ENCODE data around the gene FOXP3. TPM values are rescaled to one million over a fixed set of nuclear protein-coding genes. Genes with fewer than 3 reads are reported as not detected.

FOXP3 gene
- polyA plus RNA-seq, 3 donors = 0.10 TPM; not detected in 2

DNA sequence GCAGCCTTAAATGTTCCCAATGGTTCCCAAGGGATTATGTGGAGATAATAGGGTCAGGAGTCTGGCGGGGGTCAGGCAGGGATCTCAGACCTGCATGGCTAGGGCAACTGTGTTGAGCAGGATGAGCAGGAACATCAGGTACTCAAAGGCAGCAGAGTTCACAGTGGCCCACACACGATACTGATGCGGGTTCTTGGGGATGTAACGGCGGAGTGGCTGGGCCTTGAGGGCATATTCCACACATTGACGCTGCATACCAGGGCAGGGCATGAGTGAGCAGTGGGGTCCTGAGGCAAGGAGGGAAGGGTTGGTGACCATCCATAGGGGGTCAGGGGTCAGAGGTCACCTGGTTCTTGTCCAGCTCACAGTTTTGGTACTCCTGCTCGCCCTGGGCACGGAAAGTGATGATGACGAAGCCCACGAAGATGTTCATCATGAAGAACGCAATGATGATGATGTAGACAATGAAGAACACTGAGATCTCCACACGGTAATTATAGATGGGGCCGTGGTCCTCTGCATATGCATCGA is 49.4 kb downstream of the FOXP3 start:
- no peaks in the 10 kb centered on the region for H3K36me3 Mint-ChIP-seq
- no peak overlapping the region for H2AFZ ChIP-seq (ENCODE audit: insufficient read depth, low read depth, low read length, poor library complexity, severe bottlenecking)
- no peaks in the 10 kb centered on the region for H4K20me1 ChIP-seq (ENCODE audit: insufficient read depth, low read length)
- H3K4me3 Mint-ChIP-seq = no peak overlapping the region
- no peak overlapping the region for H3K9ac ChIP-seq (ENCODE audit: insufficient read depth, low read length, poor library complexity, severe bottlenecking)
- H3K9me3 ChIP-seq (replicated peaks in 1 of 2; ENCODE audit: control insufficient read depth in 1 of 2, insufficient read depth in 1 of 2, low read length in 2 of 2) = no peaks in the 10 kb centered on the region
- H3K9me3 Mint-ChIP-seq = peaks cover 0 to 4% (median 1%) of the 10 kb centered on the region in 7 donors
- WGBS (ENCODE audit: insufficient coverage) = 91% methylated on average over 6 of the region's 14 CpGs
- peaks cover 9% of the 10 kb centered on the region for H3K4me1 Mint-ChIP-seq
- H3K27me3 Mint-ChIP-seq (ENCODE audit: low read depth in 3 of 3) = peaks cover 4 to 9% (median 4%) of the 10 kb centered on the region in 3 donors
- peaks cover 4 to 7% of the 10 kb centered on the region in 2 donors for H3K4me1 ChIP-seq (ENCODE audit: control insufficient read depth in 1 of 2, insufficient read depth in 2 of 2, low read length in 2 of 2)
- H3K4me3 ChIP-seq (replicated peaks in 1 of 3; ENCODE audit: low read depth in 2 of 3, low read length in 3 of 3) = no peak overlapping the region
- H3K79me2 ChIP-seq (ENCODE audit: insufficient read depth, low read length) = no peaks in the 10 kb centered on the region
- intact Hi-C loops (cut with micrococcal nuclease) = no loop called here
- no peak overlapping the region for H3K4me2 ChIP-seq (replicated peaks; ENCODE audit: extremely low read depth, low read length, poor library complexity, severe bottlenecking)
- no peak overlapping the region for H3K27ac Mint-ChIP-seq
- DNase-seq = no peak
- H3K27me3 ChIP-seq (ENCODE audit: control insufficient read depth in 2 of 2, insufficient read depth in 2 of 2, low read length in 2 of 2) = no peaks in the 10 kb centered on the region
- no peaks in the 10 kb centered on the region for H3K36me3 ChIP-seq (replicated peaks in 1 of 2; ENCODE audit: control insufficient read depth in 1 of 2, insufficient read depth in 2 of 2, low read length in 2 of 2)
- H3K27ac ChIP-seq (ENCODE audit: low read depth in 1 of 2, low read length in 2 of 2) = no peak overlapping the region
- TF ChIP-seq, protein P1, sequence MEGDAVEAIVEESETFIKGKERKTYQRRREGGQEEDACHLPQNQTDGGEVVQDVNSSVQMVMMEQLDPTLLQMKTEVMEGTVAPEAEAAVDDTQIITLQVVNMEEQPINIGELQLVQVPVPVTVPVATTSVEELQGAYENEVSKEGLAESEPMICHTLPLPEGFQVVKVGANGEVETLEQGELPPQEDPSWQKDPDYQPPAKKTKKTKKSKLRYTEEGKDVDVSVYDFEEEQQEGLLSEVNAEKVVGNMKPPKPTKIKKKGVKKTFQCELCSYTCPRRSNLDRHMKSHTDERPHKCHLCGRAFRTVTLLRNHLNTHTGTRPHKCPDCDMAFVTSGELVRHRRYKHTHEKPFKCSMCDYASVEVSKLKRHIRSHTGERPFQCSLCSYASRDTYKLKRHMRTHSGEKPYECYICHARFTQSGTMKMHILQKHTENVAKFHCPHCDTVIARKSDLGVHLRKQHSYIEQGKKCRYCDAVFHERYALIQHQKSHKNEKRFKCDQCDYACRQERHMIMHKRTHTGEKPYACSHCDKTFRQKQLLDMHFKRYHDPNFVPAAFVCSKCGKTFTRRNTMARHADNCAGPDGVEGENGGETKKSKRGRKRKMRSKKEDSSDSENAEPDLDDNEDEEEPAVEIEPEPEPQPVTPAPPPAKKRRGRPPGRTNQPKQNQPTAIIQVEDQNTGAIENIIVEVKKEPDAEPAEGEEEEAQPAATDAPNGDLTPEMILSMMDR (IDR thresholded peaks at IDR 0.05) = no peak

DNA sequence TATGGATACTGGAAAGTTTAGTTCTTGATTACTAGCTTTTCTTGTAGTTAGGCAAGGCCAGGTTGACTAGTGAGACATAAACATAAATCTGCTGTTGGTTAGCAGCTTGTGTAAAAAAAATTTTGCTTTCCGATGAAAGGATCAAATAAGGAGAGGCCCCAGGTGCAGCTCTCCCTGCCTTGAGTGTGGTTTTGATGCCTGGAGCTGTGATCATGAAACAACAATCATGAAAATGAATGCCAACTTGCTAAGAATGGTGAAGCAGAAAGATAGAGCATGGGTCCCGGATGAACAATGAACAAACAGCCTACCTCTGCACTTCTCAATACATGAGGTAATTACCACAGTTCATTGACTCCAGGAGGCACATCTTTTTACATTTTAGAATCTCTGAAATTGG is 50.1 kb downstream of the FOXP3 start:
- Histone ChIP-seq H3K4me1 (ENCODE audit: control insufficient read depth in 1 of 2, insufficient read depth in 2 of 2, low read length in 2 of 2) (peaks cover 1 to 4% of the 10 kb centered on the region in 2 donors), H3K79me2 (ENCODE audit: insufficient read depth, low read length) (no peaks in the 10 kb centered on the region), H3K27me3 (ENCODE audit: control insufficient read depth in 2 of 2, insufficient read depth in 2 of 2, low read length in 2 of 2) (no peaks in the 10 kb centered on the region), H4K20me1 (ENCODE audit: insufficient read depth, low read length) (no peaks in the 10 kb centered on the region), H3K36me3 (replicated peaks in 1 of 2; ENCODE audit: control insufficient read depth in 1 of 2, insufficient read depth in 2 of 2, low read length in 2 of 2) (no peaks in the 10 kb centered on the region), H3K4me2 (replicated peaks; ENCODE audit: extremely low read depth, low read length, poor library complexity, severe bottlenecking) (no peak overlapping the region), H3K27ac (ENCODE audit: low read depth in 1 of 2, low read length in 2 of 2) (no peak overlapping the region), H3K9ac (ENCODE audit: insufficient read depth, low read length, poor library complexity, severe bottlenecking) (no peak overlapping the region), H3K9me3 (replicated peaks in 1 of 2; ENCODE audit: control insufficient read depth in 1 of 2, insufficient read depth in 1 of 2, low read length in 2 of 2) (no peaks in the 10 kb centered on the region), H3K4me3 (replicated peaks in 1 of 3; ENCODE audit: low read depth in 2 of 3, low read length in 3 of 3) (no peak overlapping the region), H2AFZ (ENCODE audit: insufficient read depth, low read depth, low read length, poor library complexity, severe bottlenecking) (no peak overlapping the region)
- WGBS (ENCODE audit: insufficient coverage) = no CpG with 5 or more reads among the region's 2 CpGs
- peaks cover 0 to 4% (median 1%) of the 10 kb centered on the region in 7 donors for H3K9me3 Mint-ChIP-seq
- TF ChIP-seq, protein P1 (IDR thresholded peaks at IDR 0.05) = no peak
- intact Hi-C loops (cut with micrococcal nuclease) = no loop called here
- H3K27me3 Mint-ChIP-seq (ENCODE audit: low read depth in 3 of 3) = peaks cover 4 to 13% (median 4%) of the 10 kb centered on the region in 3 donors
- no peak for DNase-seq
- peaks cover 5% of the 10 kb centered on the region for H3K4me1 Mint-ChIP-seq
- H3K36me3 Mint-ChIP-seq = no peaks in the 10 kb centered on the region
- H3K4me3 Mint-ChIP-seq = no peak overlapping the region
- H3K27ac Mint-ChIP-seq = no peak overlapping the region

Data from CD14-positive monocyte (primary cell).